Measurements from ENCODE around the gene TOB2.
"Not testable (repeated sequence)": the region's sequence is repeated elsewhere in the genome, so short reads cannot be mapped to it uniquely, and the experiment has no call there.

TOB2 gene

DNA sequence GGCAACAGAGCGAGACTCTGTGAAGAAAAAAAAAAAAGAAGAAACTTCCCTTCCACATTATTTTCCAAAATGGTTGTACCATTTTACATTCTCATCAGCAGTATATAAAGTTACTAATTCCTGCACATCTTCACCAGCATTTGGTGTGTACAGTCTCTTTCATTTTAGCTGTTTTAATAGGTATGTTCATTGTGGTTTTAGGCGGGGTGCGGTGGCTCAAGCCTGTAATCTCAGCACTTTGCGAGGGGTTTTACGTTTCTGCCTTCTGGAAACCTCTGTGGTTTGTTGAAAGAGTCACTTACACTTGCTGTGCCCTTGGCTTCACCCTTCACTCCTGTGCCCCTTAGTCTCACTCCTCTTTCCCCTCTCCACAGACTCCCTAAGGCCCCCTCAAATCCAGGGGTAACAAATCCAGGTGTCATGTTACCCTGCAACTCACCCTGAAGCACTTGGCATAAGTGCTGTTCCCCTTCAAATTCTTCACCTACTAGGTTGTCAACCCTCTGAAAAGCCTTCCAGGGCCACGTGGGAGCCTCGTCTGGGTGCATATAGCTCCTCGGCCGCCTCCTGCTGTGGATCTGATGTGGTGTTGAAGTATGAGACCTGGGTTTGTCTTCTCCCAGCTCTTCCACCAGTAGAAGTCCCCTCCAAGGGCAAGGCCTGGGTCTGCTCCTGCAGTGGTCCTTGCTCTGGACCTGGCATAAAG lies 20.8 kb downstream of the TOB2 start:
- no peak for DNase-seq

DNA sequence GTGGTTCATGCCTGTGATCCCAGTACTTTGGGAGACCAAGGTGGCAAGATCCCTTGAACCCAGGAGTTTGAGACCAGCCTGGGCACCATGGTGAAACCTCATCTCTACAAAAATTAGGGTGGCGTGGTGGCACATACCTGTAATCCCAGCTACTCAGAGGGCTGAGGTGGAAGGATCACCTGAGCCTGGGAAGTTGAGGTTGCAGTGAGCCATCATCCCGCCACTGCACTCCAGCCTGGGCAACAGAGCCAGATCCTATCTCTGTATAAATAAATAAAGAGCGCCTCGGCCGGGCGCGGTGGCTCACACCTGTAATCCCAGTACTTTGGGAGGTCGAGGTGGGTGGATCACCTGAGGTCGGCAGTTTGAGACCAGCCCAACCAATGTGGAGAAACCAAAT lies 27.9 kb downstream of the TOB2 start:
- DNase-seq: no peak

DNA sequence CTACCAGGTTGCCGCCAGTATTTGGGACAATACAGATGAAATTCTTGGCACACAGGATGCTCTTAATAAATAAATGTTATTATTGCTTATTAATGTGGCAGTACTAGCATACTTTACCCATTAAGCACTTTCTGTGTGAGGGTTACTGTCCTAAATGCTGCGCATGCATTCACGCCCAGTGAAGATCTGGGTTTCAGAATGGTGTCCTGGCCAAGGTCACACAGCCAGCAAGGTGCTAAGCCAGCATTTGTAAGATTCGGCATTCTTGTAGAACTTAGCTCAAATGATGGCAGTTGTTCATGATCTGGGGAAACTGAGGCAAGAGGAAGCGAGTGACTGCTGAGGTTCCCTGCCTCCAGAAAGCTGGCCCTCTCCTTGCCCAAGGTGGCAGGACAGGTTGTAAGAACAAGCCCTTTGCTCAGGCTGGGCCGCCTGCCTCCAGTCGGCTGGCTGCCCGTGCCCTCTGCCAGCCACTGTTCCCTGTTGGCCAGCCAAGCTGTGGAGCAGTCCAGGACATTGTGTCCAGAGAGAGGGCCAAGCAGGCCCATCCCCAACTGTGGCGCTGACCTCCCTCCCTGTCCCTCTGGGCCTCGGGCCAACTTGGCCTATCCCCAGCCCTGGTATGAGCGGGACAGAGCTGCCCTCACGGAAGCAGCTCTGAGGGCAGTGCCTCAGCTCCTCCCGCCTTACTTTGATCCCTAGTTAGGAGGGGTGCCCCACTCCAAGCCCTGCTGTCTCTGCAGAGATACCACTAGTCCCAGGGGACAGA lies 28.8 kb downstream of the TOB2 start:
- no peak for DNase-seq

DNA sequence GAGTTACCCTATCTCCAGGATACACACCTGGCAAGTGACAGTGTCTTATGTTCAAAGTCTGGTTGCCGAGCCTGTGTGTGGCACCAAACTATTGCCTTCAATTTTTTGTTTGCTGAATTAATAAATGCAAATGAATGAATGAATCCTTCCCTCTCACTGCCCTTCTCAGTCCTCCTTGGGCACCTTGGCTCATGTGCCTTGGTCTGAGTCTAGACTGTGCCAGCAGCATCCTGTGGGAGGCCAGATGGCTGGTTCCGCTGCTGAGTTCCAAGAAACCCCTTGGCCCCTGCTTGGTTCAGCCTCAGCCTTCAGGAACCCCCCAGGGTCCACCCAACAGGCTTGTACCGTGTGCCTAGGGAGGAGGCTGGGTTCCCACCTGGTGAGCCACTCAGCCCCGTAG lies 31.0 kb downstream of the TOB2 start:
- DNase-seq: no peak

DNA sequence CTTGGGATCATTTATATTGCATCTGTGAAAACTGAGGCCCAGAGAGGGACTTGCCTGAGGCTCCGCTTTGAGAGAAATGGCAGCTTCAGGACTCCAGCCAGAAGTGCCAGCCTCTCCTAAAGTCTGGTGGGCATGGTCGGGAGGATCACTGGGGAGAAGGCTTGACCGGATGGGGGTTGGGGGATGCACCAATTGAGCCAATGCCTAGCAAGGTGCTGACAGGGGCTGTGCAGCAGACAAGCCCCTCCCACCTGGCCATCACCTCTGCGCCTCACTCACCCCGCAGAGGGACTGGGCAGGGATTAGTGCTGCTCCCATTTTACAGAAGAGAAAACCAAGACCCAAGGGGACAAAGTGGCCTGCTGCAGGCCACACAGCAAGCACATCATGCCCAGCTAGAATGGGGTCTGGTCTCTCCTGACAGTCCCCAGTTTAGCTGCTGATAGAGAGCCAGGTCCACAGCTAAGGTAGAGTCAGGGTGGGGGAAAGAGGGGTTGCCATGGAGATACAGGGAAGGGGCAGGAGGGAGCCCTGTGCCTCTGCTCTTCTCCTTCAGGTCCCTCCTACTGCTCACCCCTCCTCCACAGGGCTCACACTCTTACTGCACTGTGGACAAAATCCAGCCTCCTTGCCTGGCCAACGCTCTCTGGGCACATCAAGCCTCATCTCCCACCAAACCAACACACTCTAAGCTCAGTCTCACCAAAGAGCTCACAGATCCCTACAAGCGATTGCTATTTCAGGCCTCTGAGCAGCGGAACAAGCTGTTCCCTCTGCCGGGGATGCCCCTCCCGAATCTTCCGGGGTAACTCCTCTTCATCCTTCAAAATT lies 35.4 kb downstream of the TOB2 start:
- DNase-seq: no peak

DNA sequence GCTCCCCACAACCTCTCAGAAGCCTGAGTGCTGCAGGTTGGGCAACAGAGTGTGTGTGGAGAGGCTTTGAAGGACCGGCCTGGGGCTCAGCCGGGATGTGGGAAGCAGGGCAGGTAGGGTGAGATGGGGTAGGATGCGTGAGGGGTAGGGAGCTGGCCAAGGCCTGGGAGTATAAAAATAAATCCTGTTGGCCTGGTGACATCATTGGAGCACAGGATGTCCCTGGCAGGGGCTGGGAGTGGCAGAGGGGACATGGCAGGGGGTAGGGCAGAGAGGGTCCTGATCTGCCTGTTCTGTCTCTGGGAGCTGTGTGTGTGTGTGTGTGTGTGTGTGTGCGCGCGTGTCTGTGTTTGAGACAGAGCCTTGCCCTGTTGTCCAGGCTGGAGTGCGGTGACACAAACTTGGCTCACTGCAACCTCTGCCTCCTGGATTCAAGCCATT lies 36.3 kb downstream of the TOB2 start:
- DNase-seq: no peak

DNA sequence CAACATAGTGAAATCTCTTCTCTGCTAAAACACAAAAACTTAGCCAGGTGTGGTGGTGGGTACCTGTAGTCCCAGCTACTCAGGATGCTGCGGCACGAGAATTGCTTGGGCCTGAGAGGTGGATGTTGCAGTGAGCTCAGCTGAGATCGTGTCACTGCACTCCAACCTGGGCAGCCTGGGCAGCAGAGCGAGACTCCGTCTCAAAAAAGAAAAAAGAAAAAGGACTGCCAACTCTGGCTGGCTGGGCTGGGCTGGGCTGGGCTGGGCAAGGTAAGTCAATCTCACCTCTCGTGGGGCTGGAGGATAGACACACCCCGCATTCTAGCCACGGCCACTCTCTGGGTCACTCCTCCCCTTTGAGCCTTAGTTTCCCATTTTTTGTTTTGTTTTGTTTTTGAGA lies 37.9 kb downstream of the TOB2 start:
- no peak for DNase-seq

DNA sequence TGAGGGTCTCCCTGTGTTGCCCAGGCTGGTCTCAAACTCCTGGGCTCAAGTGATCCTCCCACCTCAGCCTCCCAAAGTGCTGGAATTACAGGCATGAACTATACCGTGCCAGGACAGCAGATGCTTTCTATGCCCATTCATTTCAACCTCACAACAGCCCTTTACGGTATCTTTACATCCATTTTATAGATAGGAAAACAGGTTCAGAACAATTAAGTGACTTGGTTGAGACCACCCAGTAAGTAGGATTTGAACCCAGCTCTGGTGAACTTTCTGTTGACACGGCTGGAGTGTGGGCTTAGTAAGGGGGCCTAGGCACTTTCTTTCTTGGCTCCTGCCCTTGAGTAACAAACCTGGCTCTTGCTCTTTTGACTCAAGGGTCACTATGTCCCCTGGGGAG lies 39.2 kb downstream of the TOB2 start:
- DNase-seq: no peak

DNA sequence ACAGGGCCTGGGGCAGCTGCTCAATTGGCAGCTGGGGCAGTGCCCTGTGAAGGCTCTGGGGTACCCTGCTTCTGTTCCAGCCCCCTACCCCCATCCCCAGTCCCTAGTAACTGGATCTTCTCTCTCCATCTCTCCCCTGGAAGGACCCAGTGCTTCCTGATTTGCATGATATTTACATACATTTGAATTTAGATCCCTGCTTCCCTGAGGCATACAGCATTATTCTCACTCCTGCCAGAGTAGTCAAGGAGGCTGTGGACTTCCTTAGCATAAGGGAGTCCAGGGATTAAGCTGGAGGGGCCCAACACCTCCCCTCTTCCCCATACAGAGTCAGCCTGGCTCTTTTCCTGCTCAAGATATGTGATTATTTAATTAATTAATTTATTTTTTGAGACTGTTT lies 40.2 kb downstream of the TOB2 start:
- DNase-seq: no peak

DNA sequence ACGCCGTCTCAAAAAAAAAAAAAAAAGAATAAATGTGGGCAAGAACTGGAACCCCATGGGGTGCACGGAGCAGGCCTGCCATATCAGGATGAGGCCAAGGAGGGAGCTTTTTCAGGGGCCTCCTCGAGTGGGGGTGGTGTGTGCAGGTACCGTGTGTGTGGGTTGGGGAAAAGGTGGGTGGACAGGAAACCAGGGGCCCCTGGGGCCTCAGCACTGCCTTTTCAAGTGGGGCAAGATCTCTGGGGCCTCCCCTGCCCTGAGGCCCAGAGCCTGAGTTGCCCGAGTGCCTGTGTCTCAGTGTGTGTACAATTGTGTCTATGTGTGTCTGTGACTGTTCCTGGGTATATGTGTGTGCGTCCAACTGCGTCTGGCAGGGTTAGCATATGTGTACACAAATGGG lies 41.0 kb downstream of the TOB2 start:
- no peak for DNase-seq

DNA sequence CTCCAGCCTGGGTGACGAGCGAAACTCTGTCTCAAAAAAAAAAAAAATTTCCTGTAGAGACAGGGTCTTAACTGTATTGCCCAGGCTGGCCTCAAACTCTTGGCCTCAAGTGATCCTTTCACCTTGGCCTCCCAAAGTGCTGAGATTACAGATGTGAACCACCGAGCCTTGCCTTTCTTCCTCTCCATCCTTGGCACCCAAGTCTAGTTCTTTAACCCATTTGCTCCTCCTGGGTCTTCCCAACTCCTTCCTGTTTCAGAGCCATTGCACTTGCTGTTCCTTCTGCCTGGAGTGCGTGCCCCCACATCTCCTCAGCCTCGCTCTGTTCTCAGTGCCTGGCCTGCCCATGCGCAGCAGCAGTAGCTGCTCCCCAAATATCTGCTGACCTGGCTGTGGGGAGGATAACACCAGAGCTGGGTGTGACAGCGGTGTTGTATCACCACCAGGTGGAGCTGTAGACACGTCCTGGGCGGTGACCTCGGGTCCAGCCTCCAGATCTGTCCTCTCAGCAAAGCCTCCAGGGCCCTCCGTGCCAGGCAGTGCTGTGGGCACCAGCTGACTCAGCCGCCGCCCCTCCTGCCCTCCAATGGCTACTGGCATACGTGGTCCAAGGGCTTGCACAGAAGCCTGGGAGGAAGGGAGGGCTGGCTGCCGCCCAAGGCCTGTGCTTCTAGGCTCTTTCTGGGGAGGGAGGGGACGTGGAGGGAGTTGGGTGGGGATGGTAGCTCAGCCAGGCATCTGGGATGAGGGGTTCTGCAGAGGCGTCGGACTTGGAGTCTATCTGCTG lies 42.9 kb downstream of the TOB2 start:
- DNase-seq: peak; percentile 12 to 43

DNA sequence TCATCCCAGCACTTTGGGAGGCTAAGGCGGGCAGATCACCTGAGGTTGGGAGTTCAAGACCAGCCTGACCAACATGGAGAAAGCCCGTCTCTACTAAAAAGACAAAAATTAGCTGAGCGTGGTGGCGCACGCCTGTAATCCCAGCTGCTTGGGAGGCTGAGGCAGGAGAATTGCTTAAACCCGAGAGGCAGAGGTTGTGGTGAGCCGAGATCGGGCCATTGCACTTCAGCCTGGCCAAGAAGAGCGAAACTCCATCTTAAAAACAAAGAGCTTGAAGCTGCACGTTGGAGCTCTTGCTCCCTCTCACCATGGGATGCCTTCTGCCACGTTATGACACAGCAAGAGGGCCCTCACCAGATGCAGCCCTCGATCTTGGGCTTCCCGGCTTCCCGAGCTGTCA lies 43.8 kb downstream of the TOB2 start:
- DNase-seq: not testable (repeated sequence)

DNA sequence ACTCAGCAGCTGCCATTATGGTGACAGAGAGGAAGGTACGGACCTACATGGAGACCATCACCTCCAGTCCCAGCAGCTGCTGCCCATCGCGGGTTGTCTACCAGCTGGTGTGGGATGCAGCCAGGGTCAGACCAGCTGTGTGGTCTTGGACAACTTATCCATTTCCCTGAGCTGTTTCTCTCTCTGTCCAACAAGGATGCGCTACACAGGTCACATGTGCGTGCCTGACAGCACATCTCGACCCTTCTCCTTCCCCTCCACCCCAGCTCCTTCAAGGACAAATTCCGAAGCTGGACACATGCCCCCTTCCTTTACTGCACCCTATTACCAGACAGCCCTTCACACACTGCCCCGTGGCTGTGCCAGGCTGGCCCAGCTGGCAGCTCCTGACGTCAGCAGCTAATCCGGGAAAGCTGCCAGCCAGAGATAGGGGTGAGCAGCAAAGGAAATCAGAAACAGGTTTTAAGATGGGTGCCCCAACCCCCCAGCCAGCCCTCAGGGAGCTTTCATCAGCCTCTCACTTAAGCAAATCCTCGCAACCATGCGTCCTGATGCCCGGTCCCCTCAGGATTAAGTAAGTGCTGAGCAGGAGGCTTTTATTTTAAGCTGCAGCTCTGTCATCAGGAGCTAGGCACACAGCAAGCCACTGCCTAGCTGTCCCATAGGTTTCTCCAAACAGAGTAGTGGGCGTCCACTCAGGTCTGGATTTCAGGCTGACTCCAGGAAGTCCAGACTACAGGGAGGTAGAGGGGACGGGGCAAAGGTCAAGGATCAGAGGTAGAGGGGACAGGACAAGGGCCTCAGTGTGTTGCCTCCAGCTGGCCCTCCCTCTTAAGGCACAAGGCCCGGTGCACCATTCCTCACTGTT lies 44.6 kb downstream of the TOB2 start:
- DNase-seq: no peak

DNA sequence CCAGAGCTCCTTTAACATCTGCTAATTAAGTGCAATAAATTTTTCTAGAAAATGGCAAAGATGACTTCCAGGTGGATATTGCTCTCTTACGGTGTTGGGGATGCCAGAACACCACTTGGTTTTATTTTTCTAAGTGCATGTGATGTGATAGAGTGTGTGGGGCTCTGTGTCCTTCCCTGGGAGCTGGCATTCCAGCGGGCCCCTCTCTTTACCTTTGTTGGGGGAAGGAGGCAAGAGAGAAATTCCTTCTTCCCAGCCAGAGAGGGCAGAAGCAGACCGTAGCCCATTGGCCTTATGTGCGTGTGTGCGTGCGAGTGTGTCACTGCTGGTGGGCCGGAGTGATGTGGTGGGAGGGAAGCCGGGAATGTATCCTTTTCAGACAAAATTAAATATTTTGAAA lies 47.7 kb downstream of the TOB2 start:
- no peak for DNase-seq

DNA sequence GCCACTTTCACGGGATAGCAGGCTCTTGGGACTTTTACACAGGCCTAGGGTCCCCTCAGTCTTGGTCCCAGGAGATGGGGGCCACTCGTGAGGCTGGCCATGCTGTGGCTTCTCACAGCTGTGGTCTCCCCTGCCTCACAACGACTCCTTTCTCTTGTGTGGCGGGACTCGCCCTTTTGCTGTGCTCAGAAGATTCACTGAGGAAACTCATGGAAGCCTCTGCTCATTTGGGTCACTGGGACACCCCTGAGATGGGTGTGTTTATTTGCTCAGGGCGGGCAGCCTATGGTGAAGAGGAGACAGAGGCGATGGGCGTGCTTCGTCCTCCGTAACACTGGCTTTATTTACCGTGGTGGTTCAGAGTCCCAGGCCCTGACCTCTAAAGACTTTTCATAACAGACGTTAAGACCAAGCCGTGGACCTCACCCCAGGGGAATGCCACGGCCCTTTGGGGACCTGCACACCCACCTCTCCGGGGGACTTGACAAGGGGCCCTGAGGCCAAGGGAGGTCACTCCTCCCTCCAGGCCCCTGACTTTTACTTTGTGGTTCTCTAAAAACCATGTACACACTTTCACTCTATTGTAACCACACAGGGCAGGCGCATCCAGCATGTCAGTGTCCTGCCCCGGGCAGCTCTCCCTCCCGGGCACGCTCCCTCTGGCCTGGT lies 49.3 kb downstream of the TOB2 start:
- DNase-seq: no peak

DNA sequence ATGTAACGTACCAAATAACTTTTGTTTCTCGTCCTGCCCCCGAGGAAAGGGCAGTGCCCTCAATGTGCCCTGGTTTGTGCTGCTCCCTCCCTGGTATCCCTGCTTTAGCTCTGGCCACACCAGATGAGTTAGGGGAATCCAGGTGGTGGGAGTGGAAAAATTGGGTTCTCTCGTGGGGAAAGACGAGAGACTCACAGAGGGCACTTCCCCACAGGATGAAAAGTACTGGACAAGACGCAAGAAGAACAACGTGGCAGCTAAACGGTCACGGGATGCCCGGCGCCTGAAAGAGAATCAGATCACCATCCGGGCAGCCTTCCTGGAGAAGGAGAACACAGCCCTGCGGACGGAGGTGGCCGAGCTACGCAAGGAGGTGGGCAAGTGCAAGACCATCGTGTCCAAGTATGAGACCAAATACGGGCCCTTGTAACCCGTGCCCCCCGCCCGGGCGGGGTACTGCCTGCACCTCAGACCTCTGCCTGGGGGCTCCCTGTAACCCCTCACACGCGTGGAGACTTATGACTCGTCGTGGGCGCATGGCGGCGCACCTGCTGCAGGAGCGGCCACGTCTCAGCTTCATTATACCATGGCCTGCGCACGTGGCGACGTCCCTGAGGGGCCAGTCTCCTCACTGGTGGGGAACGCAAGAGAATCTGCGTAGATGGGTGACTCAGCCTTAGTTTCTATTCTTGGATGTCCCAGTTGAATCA lies 50.9 kb downstream of the TOB2 start:
- DNase-seq: no peak

DNA sequence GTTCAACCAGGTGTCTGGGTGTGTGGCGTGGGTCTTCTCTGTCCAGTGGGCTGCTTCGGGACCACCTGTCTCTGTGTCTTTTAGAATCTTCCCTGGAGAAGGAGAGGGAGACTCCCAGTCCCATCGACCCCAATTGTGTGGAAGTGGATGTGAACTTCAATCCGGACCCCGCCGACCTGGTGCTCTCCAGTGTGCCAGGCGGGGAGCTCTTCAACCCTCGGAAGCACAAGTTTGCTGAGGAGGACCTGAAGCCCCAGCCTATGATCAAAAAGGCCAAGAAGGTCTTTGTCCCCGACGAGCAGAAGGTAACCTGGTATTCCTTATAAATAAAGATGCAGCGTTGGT lies 52.6 kb downstream of the TOB2 start:
- no peak for DNase-seq

DNA sequence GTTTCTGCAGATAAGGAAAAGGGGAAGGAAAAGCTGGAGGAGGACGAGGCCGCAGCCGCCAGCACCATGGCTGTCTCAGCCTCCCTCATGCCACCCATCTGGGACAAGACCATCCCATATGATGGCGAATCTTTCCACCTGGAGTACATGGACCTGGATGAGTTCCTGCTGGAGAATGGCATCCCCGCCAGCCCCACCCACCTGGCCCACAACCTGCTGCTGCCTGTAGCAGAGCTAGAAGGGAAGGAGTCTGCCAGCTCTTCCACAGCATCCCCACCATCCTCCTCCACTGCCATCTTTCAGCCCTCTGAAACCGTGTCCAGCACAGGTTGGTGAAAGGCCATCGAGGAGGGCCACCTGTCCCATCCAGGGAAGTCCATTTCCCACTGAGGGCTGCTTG lies 59.3 kb downstream of the TOB2 start:
- DNase-seq: no peak

DNA sequence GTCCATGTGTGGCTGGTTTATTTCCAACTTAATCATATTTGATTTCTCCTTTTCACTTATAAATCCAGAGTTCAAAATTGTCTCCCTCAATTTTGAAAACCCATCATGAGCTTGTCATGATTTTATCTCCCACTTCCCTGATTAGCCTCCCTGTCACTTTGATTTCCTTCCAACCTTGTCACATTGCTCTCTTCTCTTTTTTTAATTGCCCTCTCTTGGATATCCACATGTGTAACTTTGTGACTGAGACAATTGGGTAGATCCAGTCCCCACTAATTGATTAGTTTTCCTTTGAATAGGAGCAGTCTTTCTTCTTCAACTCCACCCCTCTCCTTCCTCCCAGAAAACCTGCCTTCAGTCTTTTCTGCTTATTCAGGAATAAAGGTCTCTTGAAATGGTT lies 62.5 kb downstream of the TOB2 start:
- DNase-seq: no peak

Data from NCI-H187 (cell line).